SKM-1 (cell line): ENCODE data around the gene PCBP4.
"Not testable (repeated sequence)": the region's sequence is repeated elsewhere in the genome, so short reads cannot be mapped to it uniquely, and the experiment has no call there.

Source experiments
- DNase-seq: peaks from one replicate; lab custom pipeline; 2025; ENCODE audit not compliant: unreplicated experiment; lab: John Stamatoyannopoulos, UW

PCBP4 gene

DNA sequence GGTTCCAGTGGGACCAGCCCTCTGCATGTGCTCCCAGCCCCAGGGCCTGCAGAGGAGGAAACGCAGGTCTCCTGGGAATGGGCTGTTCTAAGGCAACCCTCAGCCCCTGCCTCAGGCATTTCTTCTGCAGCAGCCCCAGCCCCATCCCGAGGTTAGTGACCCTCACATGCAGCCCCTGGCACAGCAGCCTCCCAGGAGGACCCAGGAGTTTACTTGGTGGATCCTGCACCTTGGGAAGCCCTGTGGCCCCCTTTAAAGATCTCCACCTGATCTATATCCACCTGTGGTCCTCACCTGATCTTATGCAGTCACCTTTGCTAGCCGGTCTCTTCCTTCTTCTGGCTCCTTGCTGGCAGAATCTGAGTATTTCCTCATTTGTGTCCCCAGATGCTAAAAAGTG is 38.3 kb downstream of the PCBP4 start:
- DNase-seq: not testable (repeated sequence)

DNA sequence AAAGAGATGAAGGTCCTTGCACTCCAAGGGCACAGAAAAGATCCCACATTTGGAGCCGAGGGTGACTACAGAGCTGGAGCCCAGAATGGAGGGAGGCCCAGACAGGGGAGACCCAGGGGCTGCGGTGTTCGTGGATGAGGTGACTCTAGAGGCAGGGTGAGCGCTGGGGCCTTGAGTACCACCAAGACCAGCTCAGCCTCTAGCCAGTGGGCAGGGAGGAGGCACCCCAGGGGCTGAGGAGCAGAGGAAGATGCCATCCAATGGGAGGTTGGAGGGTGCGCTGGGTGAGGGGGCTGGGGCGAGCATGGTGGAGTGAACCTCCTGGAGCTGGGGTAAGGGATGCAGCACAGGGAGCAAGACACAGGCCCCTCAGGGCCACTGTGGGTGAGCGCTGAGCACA is 38.8 kb downstream of the PCBP4 start:
- DNase-seq: no peak

DNA sequence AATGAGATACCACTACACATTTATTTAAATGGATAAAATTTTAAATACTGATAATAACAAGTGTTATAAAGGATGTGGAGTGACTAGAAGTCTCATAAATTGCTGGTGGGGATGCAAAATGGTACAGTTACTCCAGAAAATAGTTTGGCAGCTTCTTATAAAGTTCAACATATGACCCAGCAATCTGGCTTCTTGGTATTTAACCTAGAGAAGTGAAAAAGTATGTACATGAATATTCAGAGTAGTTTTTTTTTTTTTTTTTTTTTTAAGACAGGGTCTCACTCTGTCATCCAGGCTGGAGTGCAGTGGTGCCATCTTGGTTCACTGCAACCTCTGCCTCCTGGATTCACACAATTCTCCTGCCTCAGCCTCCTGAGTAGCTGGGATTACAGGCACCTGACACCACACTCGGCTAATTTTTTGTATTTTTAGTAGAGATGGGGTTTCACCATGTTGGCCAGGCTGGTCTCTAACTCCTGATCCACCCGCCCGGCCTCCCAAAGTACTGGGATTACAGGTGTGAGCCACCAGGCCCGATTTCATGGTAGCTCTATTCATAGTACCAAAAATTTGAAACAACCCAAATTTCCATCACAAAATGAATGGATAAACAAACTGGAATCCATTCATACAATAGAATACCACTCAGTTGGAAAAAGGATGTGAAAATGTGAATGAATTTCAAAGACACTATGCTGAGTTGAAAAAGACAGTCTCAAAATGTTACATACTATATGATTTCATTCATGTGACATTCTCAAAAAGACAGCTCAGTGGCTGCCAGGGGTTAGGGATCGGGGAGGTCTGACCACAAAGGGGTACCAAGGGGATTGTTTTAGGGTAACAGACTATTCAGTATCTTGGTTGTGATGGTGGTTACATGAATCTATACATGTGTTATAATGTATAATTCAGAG is 39.9 kb downstream of the PCBP4 start:
- DNase-seq: no peak

DNA sequence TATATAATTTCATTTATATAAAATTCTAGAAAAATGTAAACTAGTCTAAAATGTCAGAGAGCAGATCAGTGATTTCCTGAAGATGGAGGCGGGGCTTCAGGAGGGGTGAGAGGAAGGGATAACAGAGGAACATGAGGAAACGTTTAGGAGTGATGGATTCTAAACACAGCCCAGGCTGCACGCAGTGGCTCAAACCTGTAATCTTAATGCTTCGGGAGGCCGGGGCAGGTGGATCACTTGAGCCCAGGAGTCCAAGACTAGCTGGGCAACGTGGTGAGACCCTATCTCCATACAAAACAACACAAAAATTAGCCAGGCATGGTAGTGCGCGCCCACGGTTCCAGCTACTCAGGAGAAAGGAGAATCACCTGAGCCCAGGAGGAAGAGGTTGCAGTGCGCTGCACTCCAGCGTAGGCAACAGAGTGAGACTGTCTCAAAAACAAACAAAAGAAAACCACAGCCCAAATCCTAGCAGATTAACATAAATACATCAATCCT is 46.1 kb downstream of the PCBP4 start:
- DNase-seq: no peak

GRCh38 chr3:51916418-51916817 is 50.8 kb downstream of the PCBP4 start:
- DNase-seq: no peak

GRCh38 chr3:51908026-51908425 is 59.2 kb downstream of the PCBP4 start:
- DNase-seq: no peak
